Lung (tissue), 12 donors: ENCODE measurements around the gene CROCC. TPM values are rescaled to one million over a fixed set of nuclear protein-coding genes. Genes with fewer than 3 reads are reported as not detected.
"Not testable (repeated sequence)": the region's sequence is repeated elsewhere in the genome, so short reads cannot be mapped to it uniquely, and the experiment has no call there.

Source experiments
- ATAC-seq: fragments of 200-7000 bp; cut with Tn5 transposase; one replicate; pipeline ENCODE4 v1.9.1; 2020; ENCODE audit warnings: moderate number of reproducible peaks; ENCODE audit not compliant: insufficient read depth, low FRiP score
- DNase-seq, 3 donors: peaks; one replicate each; pipeline ENCODE4 v3.0.0-alpha.2; 2013 to 2017
- H3K27ac ChIP-seq, 2 donors: one replicate each; pipeline ENCODE4 v1.5.1; 2013; ENCODE audit warnings: mild to moderate bottlenecking in 2 of 2, moderate library complexity in 2 of 2, control low read depth in 1 of 2, inconsistent platforms in 1 of 2, low read depth in 1 of 2, low read length in 1 of 2
- H3K27me3 ChIP-seq, 3 donors: one replicate each; pipeline ENCODE4 v1.5.1; 2013; ENCODE audit warnings: low read length in 2 of 3; ENCODE audit not compliant: control insufficient read depth in 3 of 3, insufficient read depth in 3 of 3
- H3K36me3 ChIP-seq, 4 donors: one replicate each; pipeline ENCODE4 v1.5.1; 2013; ENCODE audit warnings: low read length in 4 of 4, mild to moderate bottlenecking in 1 of 4, moderate library complexity in 1 of 4; ENCODE audit not compliant: control insufficient read depth in 4 of 4, insufficient read depth in 4 of 4
- H3K4me1 ChIP-seq, 5 donors: one replicate each; pipeline ENCODE4 v1.5.1; 2013; ENCODE audit warnings: low read length in 5 of 5, mild to moderate bottlenecking in 2 of 5, moderate library complexity in 1 of 5; ENCODE audit not compliant: control insufficient read depth in 5 of 5, insufficient read depth in 5 of 5
- H3K4me3 ChIP-seq: one replicate; pipeline ENCODE4 v1.5.1; 2013; ENCODE audit warnings: mild to moderate bottlenecking, control low read depth, moderate library complexity
- H3K9ac ChIP-seq, 2 donors: one replicate each; pipeline ENCODE4 v1.5.1; 2013; ENCODE audit warnings: low read length in 2 of 2, control low read depth in 1 of 2; ENCODE audit not compliant: insufficient read depth in 1 of 2
- H3K9me3 ChIP-seq, 4 donors: one replicate each; pipeline ENCODE4 v1.5.1; 2013; ENCODE audit warnings: low read length in 3 of 4, mild to moderate bottlenecking in 1 of 4, moderate library complexity in 1 of 4; ENCODE audit not compliant: control insufficient read depth in 4 of 4, insufficient read depth in 3 of 4
- WGBS, 2 donors: extraction: QIAGEN DNeasy Blood & Tissue Kit; methylation state at CpG; one replicate each; pipeline ENCODE4 v1.1.7; 2013; 5-methylcytosine and 5-hydroxymethylcytosine counted together
- polyA plus RNA-seq, 2 donors: library from polyadenylated mRNA; stranded (reverse); fragments of 200-250 nt; gene quantifications; one replicate each; pipeline ENCODE4 v1.2.1, GENCODE V29; 2013
- total RNA-seq, 2 donors: library from RNA; depleted of rRNA in 1 of 2; stranded (reverse); fragments of >200 nt in 1 of 2; gene quantifications; one replicate each; pipeline ENCODE4 v1.2.1, GENCODE V29; 2014 to 2021
- TF ChIP-seq, protein P1 (sequence below): IDR thresholded peaks from 2 replicates; pipeline ENCODE4 v1.5.1; 2012; ENCODE audit warnings: mild to moderate bottlenecking; ENCODE audit errors: control extremely low read depth, extremely low read depth
- donor health status: control.
- donor health status: control.
- donor health status: Bipolar disorder and iron deficiency.
- donor health status: healthy.
- donor health status: DM: yes; HTN: yes; CAD: no.

CROCC gene
- total and polyA plus RNA-seq, 4 donors = 14.9 to 42.2 (median 28.5) TPM

DNA sequence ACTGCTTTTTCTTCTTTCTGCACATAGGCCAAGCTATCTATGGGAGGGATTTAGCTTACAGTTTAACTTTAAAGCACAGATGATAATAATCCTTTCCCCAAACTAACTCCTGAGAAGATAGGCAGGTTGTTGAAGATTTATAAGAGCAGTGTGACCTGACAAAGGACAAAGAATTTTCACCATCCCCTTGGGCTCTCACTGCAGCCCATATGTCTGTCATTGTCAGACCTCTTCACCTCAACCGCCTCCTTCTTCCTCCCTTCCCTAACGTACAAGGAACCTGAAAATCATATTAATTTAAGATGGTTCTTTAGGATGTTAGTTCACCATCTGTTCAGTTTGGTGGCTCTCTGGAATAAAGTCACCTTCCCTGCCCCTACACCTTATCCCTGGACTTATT, 21.0 kb upstream of the CROCC start:
- H3K4me1 ChIP-seq = peaks cover 0 to 31% (median 3%) of the 10 kb centered on the region in 5 donors
- DNase-seq (no peak), ATAC-seq (no peak)
- TF ChIP-seq, protein P1, sequence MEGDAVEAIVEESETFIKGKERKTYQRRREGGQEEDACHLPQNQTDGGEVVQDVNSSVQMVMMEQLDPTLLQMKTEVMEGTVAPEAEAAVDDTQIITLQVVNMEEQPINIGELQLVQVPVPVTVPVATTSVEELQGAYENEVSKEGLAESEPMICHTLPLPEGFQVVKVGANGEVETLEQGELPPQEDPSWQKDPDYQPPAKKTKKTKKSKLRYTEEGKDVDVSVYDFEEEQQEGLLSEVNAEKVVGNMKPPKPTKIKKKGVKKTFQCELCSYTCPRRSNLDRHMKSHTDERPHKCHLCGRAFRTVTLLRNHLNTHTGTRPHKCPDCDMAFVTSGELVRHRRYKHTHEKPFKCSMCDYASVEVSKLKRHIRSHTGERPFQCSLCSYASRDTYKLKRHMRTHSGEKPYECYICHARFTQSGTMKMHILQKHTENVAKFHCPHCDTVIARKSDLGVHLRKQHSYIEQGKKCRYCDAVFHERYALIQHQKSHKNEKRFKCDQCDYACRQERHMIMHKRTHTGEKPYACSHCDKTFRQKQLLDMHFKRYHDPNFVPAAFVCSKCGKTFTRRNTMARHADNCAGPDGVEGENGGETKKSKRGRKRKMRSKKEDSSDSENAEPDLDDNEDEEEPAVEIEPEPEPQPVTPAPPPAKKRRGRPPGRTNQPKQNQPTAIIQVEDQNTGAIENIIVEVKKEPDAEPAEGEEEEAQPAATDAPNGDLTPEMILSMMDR = no peak
- no peak overlapping the region for H3K4me3 ChIP-seq
- no peaks in the 10 kb centered on the region for H3K9me3 ChIP-seq
- H3K27me3 ChIP-seq = no peaks in the 10 kb centered on the region
- 49 to 53% methylated on average over 2 of the region's 2 CpGs for WGBS, 2 donors
- H3K36me3 ChIP-seq = no peaks in the 10 kb centered on the region
- H3K9ac ChIP-seq = no peak overlapping the region
- H3K27ac ChIP-seq = no peak overlapping the region

DNA sequence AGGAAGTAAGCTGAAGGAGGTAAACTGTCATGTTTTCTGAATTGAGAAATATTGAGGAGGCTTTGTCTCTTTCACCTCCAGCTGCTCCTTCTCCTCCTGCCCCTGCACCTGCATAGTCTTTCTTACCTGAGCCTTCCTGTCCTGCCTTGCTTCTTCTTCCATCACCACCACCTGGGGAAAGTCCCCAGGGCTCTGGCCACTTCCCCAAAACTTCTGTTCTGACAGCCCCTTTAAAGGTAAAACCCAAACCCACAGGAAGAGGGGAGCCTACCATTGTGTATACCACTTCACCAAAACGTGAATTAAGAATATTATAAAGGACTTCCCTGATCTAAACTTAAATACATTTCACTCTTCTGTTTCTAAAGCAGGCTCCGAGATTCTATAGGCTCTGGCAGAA, 20.4 kb upstream of the CROCC start:
- peaks cover 0 to 36% (median 3%) of the 10 kb centered on the region in 5 donors for H3K4me1 ChIP-seq
- not testable (repeated sequence) for H3K9me3 ChIP-seq, H3K4me3 ChIP-seq, ATAC-seq, H3K9ac ChIP-seq, H3K36me3 ChIP-seq, H3K27ac ChIP-seq, DNase-seq, H3K27me3 ChIP-seq
- WGBS, 2 donors = 37 to 47% methylated on average over 2 of the region's 2 CpGs

DNA sequence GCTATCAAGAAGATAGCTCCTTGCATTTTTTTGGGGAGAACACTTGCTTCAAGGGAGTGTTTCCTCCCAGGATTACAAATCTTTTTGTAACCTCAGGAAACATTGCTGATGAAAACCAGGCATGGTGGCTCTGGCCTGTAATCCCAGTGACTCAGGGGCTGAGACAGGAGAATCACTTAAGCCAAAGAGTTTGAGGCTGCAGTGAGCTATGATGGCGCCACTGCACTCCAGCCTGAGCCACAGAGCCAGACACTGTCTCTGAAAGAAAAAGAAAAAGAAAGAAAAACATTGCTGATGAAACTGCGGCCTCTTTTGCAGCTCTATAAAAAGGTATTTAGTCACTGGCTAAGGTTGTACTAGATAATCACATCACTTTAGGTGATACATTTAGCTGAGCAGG, 18.7 kb upstream of the CROCC start:
- Histone ChIP-seq H3K27me3 (no peaks in the 10 kb centered on the region), H3K9me3 (peaks cover 0 to 5% (median 0%) of the 10 kb centered on the region in 4 donors), H3K36me3 (no peaks in the 10 kb centered on the region), H3K27ac (no peak overlapping the region), H3K4me1 (peaks cover 0 to 29% (median 0%) of the 10 kb centered on the region in 5 donors), H3K9ac (peak overlapping the region in 1 of 2 donors; percentile 87), H3K4me3 (no peak overlapping the region)
- ATAC-seq (no peak), DNase-seq (no peak)
- 86% methylated on average over 2 of the region's 2 CpGs for WGBS, 2 donors
- TF ChIP-seq, protein P1 = no peak

DNA sequence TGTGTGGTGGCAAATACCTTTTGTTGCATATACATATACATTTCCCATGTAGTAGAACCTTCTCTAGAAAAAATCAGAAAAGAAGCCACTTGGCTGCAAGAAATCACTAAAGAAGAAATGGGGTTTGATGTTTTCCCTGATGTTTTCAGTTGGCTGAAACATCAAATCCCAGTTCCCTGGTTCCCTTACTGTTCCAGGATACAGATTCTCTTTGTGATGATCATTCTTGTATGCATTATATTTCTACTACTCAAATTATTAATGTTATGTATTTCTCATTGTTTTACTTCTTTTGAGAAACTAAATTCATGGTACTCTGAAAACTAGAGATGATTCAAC, 18.3 kb upstream of the CROCC start:
- peak overlapping the region in 1 of 2 donors; percentile 87 for H3K9ac ChIP-seq
- H3K27ac ChIP-seq = peak overlapping the region in 1 of 2 donors; percentile 70
- no peaks in the 10 kb centered on the region for H3K27me3 ChIP-seq
- H3K9me3 ChIP-seq = peaks cover 0 to 5% (median 0%) of the 10 kb centered on the region in 4 donors
- DNase-seq (no peak), ATAC-seq (no peak)
- no peak overlapping the region for H3K4me3 ChIP-seq
- H3K4me1 ChIP-seq = peaks cover 0 to 29% (median 0%) of the 10 kb centered on the region in 5 donors
- H3K36me3 ChIP-seq = no peaks in the 10 kb centered on the region
- TF ChIP-seq, protein P1 = no peak
